Ovary (tissue), 9 donors: ENCODE measurements around the gene SLC6A4. TPM values are rescaled to one million over a fixed set of nuclear protein-coding genes. Genes with fewer than 3 reads are reported as not detected.

Source experiments
- DNase-seq, 5 donors: peaks; one replicate each; pipeline ENCODE4 v3.0.0-alpha.2; 2019 to 2020
- H3K27ac ChIP-seq, 2 donors: fragments of 200-600 bp; one replicate each; pipeline versions ENCODE4 v1.5.1 to v1.8.0; 2019 to 2022
- H3K27me3 ChIP-seq: fragments of 200-600 bp; one replicate; pipeline ENCODE4 v1.8.0; 2022
- H3K36me3 ChIP-seq: fragments of 200-600 bp; sonication (generic); one replicate; pipeline ENCODE4 v1.5.1; 2019
- H3K4me1 ChIP-seq: one replicate; pipeline ENCODE4 v1.8.1; 2013; ENCODE audit warnings: mild to moderate bottlenecking, moderate library complexity; ENCODE audit not compliant: insufficient read depth
- H3K4me3 ChIP-seq: fragments of 200-600 bp; sonication (generic); one replicate; pipeline ENCODE4 v1.5.1; 2017
- H3K9me3 ChIP-seq, 2 donors: fragments of 200-600 bp in 1 of 2; sonication (generic) in 1 of 2; one replicate each; pipeline versions ENCODE4 v1.5.1 to v1.8.1; 2013 to 2019; ENCODE audit warnings: mild to moderate bottlenecking in 1 of 2, moderate library complexity in 1 of 2
- EP300 ChIP-seq: sonication (generic); formaldehyde crosslinking; IDR thresholded peaks from one replicate; pipeline ENCODE4 v1.6.1; 2017; ENCODE audit warnings: antibody characterized with exemption
- POLR2A ChIP-seq: fragments of 450-650 bp; IDR thresholded peaks from one replicate; pipeline ENCODE4 v1.6.1; 2017; ENCODE audit warnings: antibody characterized with exemption, mild to moderate bottlenecking, moderate library complexity
- WGBS, 3 donors: extraction: QIAGEN DNeasy Blood & Tissue Kit in 1 of 3; methylation state at CpG; one replicate each; pipeline versions ENCODE4 v1.1.5 to v1.1.7; 2013 to 2017; 5-methylcytosine and 5-hydroxymethylcytosine counted together
- intact Hi-C, 4 donors: fragments of 100-400 bp; cut with DNase I; formaldehyde crosslinking; loops; one replicate each; pipeline versions ENCODE4 v1.11.0 to v1.15.1; 2022 to 2023
- polyA plus RNA-seq, 2 donors: library from polyadenylated mRNA; stranded (reverse); fragments of 200-250 nt in 1 of 2; fragments of 350-450 nt in 1 of 2; fragmentation: Illumina TruSeq in 1 of 2; extraction: RNeasy Lipid Tissue Mini Kit (QIAGEN cat#74804) in 1 of 2; gene quantifications; one replicate each; pipeline ENCODE4 v1.2.3, GENCODE V29; 2013 to 2014
- total RNA-seq, 7 donors: library from RNA; depleted of rRNA in 2 of 7; stranded (reverse); fragments of >200 nt in 2 of 7; fragmentation: NEBNext Ultra II Directional in 3 of 7; extraction: Animal tissue kit (Norgen Biotek cat#: 25700) in 3 of 7; gene quantifications; one replicate each; pipeline versions ENCODE4 v1.1.0 to v1.2.4, GENCODE V29; 2016 to 2023
- TF ChIP-seq, protein P1 (sequence below), 3 donors: fragments of 450-650 bp in 2 of 3; fragments of 200-600 bp in 1 of 3; IDR thresholded peaks; one replicate each; pipeline versions ENCODE4 v1.5.1 to v1.8.0; 2016 to 2022; ENCODE audit warnings: antibody characterized with exemption in 3 of 3, mild to moderate bottlenecking in 1 of 3
- donor health status: DM: no; HTN: no; CAD: no; lungs with moderate emphysema.
- donor health status: DM: no; HTN: no; CAD: no.
- donor health status: Bipolar disorder and iron deficiency.
- donor health status: DM: yes; HTN: yes; CAD: no.
- donor health status: DM: no; HTN: no; CAD: no.
- donor health status: DM: yes; HTN: yes; CAD: no.

SLC6A4 gene
- total and polyA plus RNA-seq, 9 donors: 0.05 to 8.3 (median 0.87) TPM; not detected in 4

DNA sequence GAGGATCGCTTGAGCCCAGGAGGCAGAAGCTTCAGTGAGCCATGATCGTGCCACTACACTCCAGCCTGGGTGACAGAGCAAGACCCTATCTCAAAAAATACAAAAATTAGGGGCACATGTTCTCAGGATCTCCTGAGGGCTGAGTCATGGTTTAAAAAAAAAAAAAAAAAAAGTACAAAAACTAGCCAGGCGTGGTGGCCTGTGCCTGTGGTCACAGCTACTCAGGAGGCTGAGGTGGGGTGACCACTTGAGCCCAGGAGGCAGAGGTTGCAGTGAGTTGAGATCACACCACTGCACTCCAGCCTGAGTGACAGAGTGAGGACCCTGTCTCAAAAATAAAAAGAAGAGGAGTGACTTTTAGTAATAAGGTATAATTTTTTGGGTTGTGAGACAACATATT is 39.4 kb upstream of the SLC6A4 start:
- Histone ChIP-seq H3K27ac (no peak overlapping the region), H3K36me3 (no peaks in the 10 kb centered on the region), H3K4me1 (no peaks in the 10 kb centered on the region), H3K9me3 (no peaks in the 10 kb centered on the region), H3K4me3 (no peak overlapping the region), H3K27me3 (no peaks in the 10 kb centered on the region)
- DNase-seq: no peak
- TF ChIP-seq, protein P1, sequence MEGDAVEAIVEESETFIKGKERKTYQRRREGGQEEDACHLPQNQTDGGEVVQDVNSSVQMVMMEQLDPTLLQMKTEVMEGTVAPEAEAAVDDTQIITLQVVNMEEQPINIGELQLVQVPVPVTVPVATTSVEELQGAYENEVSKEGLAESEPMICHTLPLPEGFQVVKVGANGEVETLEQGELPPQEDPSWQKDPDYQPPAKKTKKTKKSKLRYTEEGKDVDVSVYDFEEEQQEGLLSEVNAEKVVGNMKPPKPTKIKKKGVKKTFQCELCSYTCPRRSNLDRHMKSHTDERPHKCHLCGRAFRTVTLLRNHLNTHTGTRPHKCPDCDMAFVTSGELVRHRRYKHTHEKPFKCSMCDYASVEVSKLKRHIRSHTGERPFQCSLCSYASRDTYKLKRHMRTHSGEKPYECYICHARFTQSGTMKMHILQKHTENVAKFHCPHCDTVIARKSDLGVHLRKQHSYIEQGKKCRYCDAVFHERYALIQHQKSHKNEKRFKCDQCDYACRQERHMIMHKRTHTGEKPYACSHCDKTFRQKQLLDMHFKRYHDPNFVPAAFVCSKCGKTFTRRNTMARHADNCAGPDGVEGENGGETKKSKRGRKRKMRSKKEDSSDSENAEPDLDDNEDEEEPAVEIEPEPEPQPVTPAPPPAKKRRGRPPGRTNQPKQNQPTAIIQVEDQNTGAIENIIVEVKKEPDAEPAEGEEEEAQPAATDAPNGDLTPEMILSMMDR (IDR thresholded peaks at IDR 0.05): no peak
- no peak for TF ChIP-seq EP300
- no peak for TF ChIP-seq POLR2A
- intact Hi-C loops: no loop called here
- 93 to 95% (median 94%) methylated on average over 3 of the region's 3 CpGs for WGBS, 3 donors

DNA sequence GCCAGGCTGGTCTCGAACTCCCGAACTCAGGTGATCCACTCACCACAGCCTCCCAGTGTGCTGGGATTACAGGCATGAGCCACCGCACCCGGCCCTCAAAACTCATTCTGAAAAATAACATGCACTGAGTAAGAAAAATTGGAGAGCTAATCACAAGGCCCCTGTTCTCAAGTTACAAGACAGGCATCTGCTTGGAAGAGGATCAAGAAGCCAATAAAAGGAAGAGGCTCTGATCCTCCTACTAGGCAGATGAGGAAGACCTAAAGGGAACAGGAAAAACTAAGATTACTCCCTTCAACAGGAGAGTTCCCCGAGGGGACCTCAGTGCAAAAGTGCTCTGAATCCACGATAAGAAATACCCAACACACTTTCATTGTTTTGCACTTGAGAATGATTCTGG is 37.9 kb upstream of the SLC6A4 start:
- no peak for DNase-seq
- H3K4me1 ChIP-seq: no peaks in the 10 kb centered on the region
- no peak overlapping the region for H3K4me3 ChIP-seq
- intact Hi-C loops: no loop called here
- TF ChIP-seq POLR2A: no peak
- TF ChIP-seq, protein P1 (IDR thresholded peaks at IDR 0.05): no peak
- no peak for TF ChIP-seq EP300
- no peaks in the 10 kb centered on the region for H3K27me3 ChIP-seq
- WGBS, 3 donors: 77 to 86% (median 85%) methylated on average over 6 of the region's 6 CpGs
- no peaks in the 10 kb centered on the region for H3K36me3 ChIP-seq
- H3K27ac ChIP-seq: no peak overlapping the region
- H3K9me3 ChIP-seq: no peaks in the 10 kb centered on the region

DNA sequence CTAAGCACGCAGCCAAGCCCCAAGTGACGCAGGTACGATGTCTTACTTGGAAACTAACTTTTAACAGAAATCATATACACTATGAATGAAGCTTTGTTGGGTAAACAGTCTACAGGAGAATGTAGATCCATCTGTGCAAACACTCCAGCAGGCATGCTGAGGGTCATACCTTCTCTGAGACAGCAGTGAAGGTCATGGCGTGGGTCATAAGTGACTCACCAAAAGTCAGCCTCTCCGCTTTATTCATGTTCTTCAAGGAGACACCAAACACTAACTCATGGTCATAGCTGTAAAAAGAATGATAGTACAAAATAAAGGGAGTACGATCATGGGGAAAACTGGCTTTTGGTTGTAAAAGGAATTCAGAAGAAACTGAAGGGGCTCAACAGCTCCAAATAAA is 35.6 kb upstream of the SLC6A4 start:
- 85 to 93% (median 86%) methylated on average over 6 of the region's 6 CpGs for WGBS, 3 donors
- intact Hi-C loops: no loop called here
- Histone ChIP-seq H3K4me3 (no peak overlapping the region), H3K27me3 (no peaks in the 10 kb centered on the region), H3K27ac (no peak overlapping the region), H3K36me3 (no peaks in the 10 kb centered on the region), H3K4me1 (no peaks in the 10 kb centered on the region), H3K9me3 (no peaks in the 10 kb centered on the region)
- TF ChIP-seq EP300: no peak
- TF ChIP-seq POLR2A: no peak
- TF ChIP-seq, protein P1 (IDR thresholded peaks at IDR 0.05): no peak
- DNase-seq: no peak

DNA sequence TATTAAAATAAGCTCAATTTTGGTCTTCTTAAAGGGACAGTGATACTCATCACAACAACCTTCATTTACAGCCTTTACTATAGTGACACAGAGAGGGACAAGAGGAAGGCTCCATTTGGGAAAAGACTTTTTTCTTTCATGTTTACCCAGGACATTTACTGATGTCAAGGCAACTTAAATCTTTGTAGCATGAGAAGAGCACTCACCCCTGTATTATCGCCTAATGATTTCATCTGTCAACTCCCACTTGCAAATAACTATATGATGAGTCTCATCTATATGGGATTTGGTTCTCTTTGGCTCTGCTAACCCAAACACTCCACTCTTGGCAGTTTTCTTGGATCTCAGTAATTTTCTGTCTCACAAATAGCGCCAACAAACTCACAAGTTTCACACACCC is 32.1 kb upstream of the SLC6A4 start:
- TF ChIP-seq, protein P1 (IDR thresholded peaks at IDR 0.05): no peak
- no peak for TF ChIP-seq POLR2A
- TF ChIP-seq EP300: no peak
- H3K27me3 ChIP-seq: no peaks in the 10 kb centered on the region
- no peaks in the 10 kb centered on the region for H3K36me3 ChIP-seq
- no peaks in the 10 kb centered on the region for H3K9me3 ChIP-seq
- intact Hi-C loops: no loop called here
- no peak overlapping the region for H3K27ac ChIP-seq
- no peak for DNase-seq
- WGBS, 3 donors: 92 to 98% (median 96%) methylated on average over 2 of the region's 2 CpGs
- H3K4me3 ChIP-seq: no peak overlapping the region
- peaks cover 5% of the 10 kb centered on the region for H3K4me1 ChIP-seq
